NCI-H2227 treated with DMSO at 0.1 percent for 48 hours (cell line): ENCODE data around the gene MAPK7.
"Not testable (repeated sequence)": the region's sequence is repeated elsewhere in the genome, so short reads cannot be mapped to it uniquely, and the experiment has no call there.

ENCODE experiments used
- DNase-seq: peaks from one replicate; lab custom pipeline; 2025; lab: John Stamatoyannopoulos, UW

The MAPK7 gene

GRCh38 chr17:19343256-19343630 lies 35.1 kb upstream of the MAPK7 start:
- no peak for DNase-seq

- no peak for DNase-seq
Observed at GRCh38 chr17:19343671-19344151, 34.6 kb upstream of the MAPK7 start.

- no peak for DNase-seq
Observed at GRCh38 chr17:19344311-19345066, 33.8 kb upstream of the MAPK7 start.

GRCh38 chr17:19345067-19345460 lies 33.2 kb upstream of the MAPK7 start:
- no peak for DNase-seq

DNA sequence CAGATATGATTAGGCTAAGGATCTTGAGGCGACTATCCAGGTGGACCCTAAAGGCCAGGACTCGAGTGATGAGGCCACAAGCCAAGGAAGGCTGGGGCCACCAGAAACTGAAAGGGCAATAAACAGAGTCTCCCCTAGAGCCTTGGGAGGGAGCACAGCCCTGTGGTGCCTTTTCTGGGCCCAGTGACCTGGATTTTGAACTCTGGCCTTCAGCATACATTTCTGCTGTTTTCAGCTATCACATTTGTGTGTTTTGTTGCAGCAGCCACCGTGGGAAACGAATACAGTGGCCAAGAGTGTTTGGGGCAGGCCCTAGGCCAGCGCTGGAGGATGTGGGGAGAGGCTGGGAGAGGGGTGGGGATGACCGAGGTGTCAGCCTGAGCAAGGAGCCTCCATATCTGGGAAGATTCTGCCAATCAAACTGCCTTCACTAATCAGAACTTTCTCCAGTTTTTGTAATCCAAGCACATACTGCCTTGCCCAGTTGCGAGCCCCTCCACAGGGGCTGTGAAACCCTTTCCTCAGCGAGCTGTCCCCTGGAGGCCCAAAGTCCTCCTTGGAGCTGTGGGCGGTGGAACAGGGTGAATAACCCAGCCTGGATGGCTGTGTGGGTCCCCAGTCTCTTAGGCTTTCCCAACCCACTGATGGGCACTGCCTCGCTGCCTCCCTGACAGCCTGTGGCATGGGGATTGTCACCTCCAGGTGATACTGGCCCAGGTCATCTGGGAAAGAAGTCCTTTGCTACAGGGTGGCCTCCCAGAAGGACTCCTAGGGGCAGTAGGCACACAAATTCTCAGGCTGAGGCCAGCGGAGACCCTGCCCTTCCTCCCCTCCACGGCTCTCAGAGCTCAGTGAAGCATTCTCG lies 32.6 kb upstream of the MAPK7 start:
- no peak for DNase-seq

DNA sequence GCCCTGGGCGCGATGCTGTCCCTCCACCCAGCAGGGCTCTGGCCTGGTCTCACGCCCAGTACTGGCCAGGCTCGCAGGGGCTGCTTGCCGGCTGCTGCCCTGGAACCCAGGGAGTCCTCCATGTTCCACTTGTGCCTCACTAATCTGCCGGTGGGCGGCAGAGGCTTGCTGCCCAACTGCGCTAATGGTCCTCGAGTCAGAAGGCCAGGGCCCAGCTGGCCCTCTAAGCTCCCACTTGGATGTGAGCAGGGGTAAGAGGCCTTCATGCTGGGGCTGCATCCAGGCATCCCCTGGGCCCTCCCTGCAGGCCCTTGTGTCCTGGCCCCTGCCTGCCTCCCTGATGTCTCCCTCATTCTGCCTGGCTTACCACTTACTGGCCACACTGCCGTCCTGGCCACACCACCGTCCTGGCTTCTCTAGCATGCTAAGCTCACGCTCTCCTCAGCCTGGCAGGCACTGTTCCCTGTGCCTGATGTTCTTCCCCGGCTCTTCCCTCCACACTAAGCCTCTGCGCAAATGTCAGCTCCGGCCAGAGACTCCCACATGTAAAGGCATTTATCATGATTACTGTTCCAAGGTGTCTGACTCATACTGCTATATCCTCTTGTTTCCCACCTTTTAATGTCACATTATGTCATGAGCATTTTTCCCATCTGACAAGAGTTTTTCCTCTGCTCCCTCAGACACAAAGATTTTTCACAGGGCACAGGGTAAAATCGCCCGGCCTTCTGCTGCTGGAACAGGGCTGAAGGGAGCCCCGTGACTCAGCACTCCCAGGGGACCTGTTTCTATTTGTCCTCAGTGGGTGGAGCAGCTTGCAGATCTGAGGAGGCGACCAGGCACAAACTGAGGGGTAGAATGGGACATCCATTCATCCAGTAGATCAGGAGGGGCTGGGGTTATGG lies 31.7 kb upstream of the MAPK7 start:
- DNase-seq = no peak

DNA sequence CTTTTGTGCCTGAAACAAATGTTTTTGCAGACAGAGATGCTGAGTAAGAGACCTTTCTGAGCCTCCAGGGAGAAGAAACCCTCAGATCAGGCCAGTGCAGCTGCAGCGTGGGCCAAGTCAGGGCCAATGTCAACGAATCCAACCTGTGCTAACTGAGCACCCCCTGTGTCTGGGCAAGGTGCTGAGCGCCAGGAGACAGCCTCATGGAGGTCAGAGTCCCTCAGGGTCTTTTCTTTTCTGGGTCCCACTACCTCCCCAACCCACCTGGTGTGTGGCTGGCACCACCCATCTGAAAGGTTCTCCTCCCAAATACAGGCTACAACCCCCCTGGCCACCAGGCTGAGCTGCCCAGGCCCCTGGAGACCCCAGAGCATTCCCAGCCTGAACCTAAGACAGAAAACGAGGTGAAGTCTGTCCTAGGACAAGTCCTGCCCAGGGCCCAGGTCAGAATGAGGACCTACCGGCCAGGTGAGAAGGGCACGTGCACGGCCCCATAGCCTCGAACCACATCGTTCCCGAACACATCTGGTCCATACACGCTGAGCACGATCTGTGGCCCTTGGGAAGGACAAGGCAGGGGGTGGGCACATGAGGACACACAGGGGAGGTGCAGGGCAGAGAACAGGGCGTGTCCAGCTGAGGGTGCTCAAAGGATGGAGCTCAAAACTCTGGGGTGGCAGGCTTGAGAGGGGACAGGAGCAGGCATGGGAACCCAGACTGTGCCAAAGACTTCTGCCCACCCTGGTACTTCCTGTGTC lies 30.8 kb upstream of the MAPK7 start:
- no peak for DNase-seq

GRCh38 chr17:19348081-19348650 lies 30.1 kb upstream of the MAPK7 start:
- DNase-seq = no peak

DNA sequence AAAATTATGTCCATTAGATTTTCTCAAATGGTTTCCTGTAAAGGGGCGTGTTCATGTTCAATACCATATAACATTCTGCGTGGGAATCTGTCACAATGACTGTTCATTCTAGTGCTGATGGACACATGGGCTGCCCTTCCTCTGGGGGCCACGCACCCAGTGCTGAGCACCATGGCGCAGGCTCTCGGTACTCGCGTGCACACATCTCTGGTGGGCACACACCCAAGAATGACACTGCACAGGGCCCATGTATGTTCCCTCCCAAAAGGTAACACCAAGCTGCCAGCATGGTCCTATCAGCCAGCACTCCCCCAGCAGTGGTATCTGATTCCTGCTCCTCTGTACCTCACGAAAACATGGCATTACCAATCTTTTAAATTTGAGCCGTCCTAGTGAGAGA lies 29.5 kb upstream of the MAPK7 start:
- DNase-seq = no peak

DNA sequence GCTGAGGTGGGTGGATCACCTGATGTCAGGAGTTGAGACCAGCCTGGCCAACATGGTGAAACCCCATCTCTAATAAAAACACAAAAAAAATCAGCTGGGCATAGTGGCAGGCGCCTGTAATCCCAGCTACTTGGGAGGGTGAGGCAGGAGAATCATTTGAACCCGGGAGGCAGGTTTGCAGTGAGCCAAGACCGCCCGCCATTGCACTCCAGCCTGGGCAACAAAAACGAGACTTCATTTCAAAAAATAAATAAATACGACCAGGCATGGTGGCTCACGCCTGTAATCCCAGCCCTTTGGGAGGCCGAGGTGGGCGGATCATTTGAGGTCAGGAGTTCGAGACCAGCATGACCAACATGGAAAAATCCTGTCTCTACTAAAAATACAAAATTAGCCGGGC lies 24.9 kb upstream of the MAPK7 start:
- not testable (repeated sequence) for DNase-seq

DNA sequence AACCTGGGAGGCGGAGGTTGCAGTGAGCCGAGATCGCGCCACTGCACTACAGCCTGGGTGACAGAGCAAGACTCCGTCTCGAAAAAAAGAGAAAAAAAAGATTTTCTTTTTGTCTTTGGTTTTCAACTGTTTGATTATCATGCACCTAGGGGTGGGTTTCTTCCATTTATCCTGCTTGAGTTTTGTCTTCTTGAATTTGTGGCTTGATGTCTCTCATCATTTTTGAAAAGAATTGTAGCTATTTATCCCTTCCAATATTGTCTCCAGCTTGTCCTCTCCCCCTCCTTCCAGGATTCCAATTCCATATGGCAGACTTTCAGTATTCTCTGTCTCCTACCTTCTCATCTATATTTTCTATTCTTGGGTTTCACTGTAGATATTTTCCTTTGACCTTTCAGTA lies 23.6 kb upstream of the MAPK7 start:
- DNase-seq = no peak

GRCh38 chr17:19357351-19357750 lies 20.9 kb upstream of the MAPK7 start:
- DNase-seq = no peak

- DNase-seq = no peak
Observed at GRCh38 chr17:19357761-19358160, 20.5 kb upstream of the MAPK7 start.

DNA sequence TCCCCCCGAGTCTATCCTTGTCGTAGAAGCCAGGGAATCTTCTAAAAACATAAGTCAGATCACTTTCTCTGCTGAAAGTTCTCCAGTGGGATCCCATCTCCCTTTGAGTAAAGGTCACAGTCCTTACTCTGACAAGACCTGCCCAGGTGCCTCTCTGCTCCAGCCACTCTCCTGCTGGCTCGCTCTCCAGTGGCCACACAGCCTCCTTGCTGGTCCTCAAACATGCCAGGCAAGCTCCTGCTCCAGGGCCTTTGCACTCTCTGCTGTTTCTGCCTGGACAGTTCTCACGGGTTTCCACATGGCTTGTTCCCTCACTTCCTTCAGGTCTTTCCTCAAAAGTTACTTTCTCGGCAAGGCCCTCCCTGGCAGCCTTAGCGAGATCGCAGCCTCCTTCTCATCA lies 19.1 kb upstream of the MAPK7 start:
- no peak for DNase-seq

- DNase-seq = no peak
Observed at GRCh38 chr17:19359856-19360255, 18.4 kb upstream of the MAPK7 start.

GRCh38 chr17:19360772-19361171 lies 17.5 kb upstream of the MAPK7 start:
- no peak for DNase-seq

DNA sequence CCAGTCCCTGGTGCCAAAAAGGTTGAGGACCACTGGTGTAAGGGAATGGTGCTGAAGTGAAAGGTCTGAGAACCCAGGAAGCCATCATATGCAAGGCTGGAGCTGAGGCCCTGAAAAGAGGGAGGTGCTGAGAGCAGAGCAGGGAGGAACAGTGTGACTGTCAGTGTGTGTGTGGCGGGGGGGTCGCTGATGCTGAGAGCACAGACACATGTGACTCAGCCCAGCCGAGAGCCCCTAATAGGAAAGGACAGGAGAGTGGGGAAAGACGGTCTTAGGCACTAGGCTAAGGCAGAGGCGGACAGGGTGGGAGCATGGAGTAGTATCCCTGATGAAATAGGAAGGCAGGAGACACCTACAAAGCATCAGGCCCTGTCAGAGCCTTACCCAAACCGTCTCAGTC lies 17.0 kb upstream of the MAPK7 start:
- no peak for DNase-seq

- DNase-seq = no peak
Observed at GRCh38 chr17:19361944-19362276, 16.4 kb upstream of the MAPK7 start.

DNA sequence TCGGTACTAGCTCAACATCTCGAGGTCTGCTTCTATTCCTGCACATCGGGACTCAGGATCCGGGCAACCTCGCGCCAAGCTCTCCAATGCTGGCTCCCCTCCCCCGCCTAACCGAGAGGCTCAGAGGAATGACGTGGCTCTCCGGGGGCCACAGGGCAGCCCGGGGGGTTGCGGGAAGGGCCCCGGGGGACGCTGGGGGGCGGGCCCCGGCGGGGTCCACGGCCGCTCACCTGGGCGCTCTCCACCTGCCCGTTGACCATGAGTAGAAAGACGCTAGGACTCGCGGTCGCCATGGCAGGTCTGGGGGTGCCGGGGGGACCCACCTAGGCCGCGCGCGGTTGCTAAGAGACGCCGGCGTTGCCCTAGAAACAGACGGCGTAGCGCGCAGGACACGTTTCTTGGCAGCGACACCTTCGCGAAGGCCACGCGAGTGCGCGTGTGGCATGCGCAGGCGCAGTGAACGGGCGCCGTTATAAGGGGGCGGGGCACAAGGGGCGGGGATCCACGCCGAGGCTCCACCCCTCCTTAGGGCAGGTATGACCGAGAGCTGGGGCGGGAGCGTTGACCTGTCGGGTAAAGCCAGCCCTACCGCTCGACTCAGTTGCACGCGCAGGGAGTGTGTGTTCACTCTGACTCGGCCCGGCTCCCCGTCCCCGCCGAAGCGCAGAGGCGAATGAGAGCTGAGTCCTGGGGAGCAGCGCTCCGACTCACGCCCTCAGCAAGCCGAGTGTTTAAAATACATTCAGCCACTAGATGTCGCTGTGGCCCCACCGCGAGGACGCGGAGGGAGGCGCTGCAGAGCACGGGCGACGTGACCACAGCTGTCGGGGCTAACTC lies 15.8 kb upstream of the MAPK7 start, which contains the start of gene B9D1:
Gene B9D1, minus strand, starts transcription at position 447 of the 837 bp plus-strand sequence. Its CDS starts 154 bp downstream, at position 293.
- DNase-seq = peak; percentile 85

- no peak for DNase-seq
Observed at GRCh38 chr17:19363114-19363438, 15.2 kb upstream of the MAPK7 start.
